GM18526 (cell line): ENCODE data around the gene GALNTL6.

Experiments
- POLR2A ChIP-seq: IDR thresholded peaks from 3 replicates; pipeline ENCODE4 v1.6.1; 2011; ENCODE audit not compliant: insufficient read length; ENCODE audit errors: extremely low read depth

Gene GALNTL6

DNA sequence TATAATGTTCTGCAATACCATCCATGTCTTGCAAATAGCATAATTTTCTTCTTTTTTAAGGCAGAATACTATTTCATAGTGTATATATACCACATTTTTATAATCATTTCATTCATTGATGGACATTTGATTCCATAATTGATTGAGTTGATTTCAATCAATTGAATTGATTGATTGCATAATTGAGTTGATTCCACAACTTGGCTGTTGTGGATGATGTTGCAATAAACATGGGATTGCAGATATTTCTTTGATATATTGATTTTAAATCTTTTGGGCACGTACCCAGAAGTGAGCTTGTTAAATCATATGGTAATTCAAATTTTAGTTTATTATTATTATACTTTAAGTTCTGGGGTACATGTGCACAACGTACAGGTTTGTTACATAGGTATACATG lies 232.8 kb downstream of the GALNTL6 start:
- no peak for TF ChIP-seq POLR2A

DNA sequence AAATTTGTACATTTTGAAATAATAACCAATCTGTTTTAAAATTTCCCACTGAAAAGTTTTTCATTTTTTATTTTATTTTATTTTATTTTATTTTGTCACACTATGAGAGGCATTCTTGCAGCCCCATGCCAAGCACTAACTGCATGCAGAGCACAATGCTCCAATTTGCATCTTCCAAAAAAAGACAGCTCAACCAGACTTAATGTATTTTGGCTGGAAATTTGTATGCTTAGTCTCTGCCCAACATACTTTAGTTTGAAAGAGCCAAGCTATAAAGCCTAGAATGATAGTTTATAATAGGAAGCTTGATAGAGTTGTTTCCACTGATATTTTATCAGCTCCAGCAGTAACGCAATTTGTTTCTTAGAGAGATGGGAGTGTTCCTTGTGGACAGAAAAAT lies 235.5 kb downstream of the GALNTL6 start:
- no peak for TF ChIP-seq POLR2A

DNA sequence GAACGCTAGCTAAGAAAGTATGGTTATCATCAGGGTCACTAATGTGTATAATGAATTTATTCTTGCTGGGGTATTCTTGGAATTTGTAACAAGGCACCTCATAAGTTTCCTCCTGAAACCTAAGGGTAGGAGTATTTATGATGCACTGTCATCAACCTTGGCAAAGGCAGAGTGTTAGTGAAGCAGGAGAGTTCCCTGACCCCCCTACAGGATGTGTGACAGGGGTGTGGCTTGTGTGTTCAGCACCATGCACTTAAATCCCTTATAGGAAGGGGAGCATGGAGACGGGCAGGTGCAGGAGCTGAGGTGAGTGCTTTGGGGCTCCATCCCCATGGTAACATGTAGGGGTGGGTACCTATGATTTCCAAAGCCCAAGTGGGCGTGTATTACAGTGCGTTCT lies 237.7 kb downstream of the GALNTL6 start:
- no peak for TF ChIP-seq POLR2A

DNA sequence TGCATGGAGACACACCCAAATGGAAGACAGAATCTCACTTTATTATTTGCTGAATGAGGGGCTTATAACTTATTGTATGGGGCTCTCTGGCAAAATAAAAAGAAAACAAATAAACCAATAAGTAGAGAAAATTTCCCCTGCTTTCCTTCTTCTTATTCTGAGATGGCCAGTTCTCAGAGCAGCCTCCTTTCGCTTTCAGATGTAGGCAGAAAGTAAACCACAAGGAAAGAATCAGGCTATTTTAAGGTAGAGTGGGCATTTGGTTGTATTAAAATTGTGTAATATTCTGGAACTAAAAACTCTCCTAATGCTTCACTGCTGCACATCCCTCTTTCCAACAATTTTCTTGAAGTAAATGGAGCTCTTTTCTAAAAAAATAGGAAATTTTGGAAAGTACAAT lies 241.8 kb downstream of the GALNTL6 start:
- no peak for TF ChIP-seq POLR2A

DNA sequence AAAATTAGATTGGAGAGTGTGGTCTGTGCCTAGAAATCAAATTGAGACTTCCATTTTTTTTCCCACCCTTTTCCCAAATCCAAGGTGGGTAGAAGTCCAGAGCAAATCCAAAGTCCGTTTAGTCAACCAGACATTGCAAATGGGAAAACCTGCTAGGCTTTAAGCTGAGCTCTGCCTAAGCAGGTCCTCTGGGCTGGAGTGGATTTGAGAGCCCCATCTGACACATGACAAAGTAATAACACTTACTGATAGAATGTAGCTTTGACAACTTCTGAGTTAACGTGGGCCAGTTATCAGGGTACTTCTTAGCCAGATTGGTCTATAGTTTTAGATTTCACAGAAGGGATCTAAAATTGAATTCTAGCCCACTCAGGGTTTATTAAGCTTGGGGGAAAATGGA lies 242.3 kb downstream of the GALNTL6 start:
- no peak for TF ChIP-seq POLR2A

DNA sequence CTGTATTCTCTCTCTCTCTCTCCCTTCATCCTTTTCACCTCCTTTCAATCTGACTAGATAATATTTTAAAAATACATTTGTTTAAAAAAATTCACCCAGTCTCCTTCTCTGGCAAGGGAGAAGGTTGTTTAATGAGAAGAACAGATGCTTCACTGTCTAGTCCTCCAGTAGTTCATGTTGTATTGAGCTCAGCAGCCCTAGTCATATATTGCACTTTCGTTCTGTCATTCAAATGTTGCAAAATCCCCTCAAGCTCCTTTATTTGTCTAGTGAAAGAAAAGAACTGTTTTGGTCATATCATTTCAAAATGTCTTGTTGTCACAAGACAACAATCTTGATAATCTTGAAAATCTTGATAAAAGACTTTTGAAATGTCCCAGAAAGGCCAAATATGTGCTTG lies 248.0 kb downstream of the GALNTL6 start:
- no peak for TF ChIP-seq POLR2A

DNA sequence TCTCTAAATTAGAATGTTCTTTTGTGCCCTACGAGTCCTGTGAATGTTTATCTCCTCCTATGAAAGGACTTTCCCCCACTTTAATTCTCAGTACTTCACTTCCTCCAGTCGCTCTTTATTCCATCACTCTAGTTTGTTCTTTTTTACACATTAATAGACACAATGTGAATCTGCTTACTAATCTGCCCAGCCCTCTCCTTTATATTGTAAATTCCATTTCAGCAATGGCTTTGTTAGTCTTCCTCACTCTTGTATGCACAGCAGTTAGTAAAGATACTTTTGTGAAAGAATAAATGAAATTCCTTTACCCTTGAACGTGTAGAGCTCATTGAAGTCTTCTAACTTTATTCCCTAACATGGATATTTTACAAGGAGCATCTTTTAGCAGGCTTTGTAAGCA lies 255.3 kb downstream of the GALNTL6 start:
- TF ChIP-seq POLR2A, result no peak

DNA sequence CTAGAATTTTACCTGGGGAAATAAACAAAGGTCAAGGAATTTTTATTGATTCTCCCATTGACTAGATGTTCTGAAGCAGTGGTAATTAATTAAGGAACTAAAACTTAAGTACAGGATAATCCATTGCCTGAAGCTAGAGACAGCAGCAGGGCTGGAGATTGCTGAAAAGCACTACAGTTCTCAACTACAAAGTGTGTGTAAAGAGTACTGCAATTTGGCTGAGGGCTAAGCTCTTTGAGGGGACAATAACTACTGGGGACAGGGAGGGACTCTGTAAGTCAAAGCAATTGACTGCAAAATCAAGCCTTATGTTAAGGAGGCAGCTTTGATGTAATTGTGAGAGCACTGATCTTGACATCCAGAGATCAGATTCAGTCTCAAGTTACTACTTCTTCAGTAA lies 260.4 kb downstream of the GALNTL6 start:
- no peak for TF ChIP-seq POLR2A

DNA sequence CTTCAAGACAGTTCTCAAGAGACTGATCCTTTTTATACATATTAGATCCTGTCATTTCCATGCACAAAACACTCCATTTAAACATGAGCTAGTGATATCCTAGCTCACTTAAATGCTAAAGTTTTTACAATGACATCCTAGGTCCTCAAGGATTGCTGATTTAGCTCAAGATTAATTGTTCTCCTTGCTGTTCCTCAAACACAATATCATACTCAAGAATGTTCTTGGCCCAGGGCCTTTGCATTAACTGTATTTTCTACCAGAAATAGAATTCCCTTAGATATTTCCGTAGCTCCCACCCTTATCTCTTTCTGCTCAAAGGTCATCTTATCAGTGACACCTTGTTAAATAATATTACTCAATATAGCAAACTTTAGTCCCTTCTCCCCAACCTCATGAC lies 270.1 kb downstream of the GALNTL6 start:
- no peak for TF ChIP-seq POLR2A

DNA sequence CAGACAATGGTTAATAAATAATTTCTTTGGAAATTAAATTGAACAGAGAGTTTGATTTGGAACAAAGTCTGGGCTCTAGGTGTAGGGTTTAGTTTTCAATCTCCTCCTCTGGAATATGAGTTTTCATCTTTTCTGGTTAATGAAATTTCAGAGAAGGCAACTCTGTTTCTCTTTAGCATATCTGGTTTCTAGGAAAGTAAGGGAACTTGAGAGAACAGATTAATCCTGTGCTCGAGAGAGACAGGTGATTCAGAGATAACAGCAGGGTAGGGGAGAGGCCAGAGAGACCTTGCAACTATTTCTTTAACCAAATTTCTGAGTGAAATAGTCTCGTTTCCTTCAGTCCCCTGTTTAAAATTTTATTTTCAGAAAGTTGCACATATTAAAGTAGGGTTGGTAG lies 275.4 kb downstream of the GALNTL6 start:
- no peak for TF ChIP-seq POLR2A

DNA sequence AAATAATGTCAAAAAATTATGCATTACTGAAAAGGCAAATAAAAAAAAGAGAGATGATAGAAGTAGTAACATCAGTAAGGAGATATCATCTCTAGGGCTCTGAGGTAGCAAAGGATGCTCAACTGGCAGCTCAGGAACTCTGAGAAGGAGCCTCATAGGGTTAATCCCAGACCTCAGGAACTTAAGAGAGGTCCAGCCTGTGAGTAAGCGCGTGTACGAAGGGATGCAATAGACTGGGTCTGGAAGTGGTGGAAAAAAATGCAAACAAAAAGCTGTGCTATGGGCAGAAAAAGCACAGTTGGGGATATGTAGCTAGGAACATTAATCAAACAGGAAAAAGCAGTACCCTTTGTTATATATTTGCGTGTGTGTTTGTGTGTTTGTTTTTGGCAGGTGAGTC lies 282.0 kb downstream of the GALNTL6 start:
- no peak for TF ChIP-seq POLR2A

DNA sequence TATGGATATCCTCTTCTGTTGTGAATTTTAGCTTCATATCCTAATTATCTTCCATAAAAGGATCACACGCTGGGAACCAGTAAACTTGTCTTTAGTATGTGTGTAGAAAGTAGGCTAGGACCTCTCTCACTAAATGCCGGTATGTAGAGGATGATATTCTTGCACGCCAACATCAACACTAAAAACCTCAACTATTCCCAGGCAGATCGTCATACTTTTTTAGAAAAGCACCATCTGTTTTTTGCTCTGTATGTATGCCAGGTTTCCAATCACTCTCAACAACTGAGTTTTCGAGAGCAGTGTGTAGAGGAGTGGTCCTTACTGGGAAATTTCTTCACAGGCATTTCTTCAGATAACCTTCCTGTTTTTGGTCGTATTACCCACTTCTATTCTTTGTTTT lies 283.6 kb downstream of the GALNTL6 start:
- TF ChIP-seq POLR2A, result no peak

DNA sequence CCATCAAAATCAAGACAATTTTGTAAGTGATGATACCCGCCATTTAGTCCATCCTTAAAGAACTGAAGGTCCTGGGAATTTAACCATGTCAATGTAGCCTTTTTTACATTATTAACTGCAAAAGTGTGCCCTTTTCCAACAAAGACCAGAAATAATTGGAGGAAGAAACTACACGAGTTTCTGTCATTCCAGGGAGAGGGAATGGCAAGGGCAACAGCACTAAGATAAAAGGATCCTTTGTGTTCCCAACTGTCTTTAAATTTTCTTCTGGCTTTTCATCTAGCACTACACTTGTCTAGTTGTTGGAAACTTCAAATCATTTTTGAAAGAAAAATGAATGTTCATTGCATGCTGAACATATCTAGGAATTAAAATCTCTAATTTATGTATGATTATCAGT lies 286.2 kb downstream of the GALNTL6 start:
- no peak for TF ChIP-seq POLR2A

DNA sequence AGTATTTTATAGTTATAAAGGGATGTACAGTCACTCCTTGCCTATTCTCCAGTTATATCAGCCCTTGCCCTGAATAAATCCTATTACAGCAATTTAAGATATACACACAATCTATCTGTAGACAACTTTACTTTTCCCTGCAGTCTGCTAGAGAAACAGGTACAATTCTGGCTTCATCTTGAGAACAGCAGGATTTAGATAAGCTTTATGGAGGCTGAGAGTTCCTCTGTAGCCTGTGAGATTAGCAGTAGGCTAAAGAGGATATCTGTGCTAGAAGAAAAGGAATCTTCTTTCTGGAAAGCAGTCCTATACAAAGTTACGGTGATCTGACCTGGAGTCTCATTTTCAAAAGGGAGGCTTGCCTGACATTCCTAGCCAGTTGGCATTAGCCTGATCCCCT lies 290.3 kb downstream of the GALNTL6 start:
- TF ChIP-seq POLR2A, result no peak

DNA sequence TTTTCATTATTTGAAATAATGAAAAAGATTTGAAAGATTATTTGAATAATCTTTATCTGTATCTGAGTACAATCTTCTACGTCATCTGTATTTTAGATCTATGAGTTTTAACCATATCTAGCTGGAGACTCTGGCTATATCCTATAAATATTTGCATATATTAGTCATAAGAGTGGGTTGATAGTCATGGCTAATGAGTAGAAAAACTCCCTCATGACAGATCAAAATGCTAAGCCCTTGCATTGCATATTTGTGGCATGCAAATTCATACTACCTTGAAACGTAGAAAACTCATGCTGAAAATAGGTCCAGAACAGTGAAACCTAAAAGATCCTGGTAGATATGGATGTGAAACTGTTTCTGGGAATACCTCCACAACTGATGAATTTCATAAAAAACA lies 291.3 kb downstream of the GALNTL6 start:
- TF ChIP-seq POLR2A, result no peak

DNA sequence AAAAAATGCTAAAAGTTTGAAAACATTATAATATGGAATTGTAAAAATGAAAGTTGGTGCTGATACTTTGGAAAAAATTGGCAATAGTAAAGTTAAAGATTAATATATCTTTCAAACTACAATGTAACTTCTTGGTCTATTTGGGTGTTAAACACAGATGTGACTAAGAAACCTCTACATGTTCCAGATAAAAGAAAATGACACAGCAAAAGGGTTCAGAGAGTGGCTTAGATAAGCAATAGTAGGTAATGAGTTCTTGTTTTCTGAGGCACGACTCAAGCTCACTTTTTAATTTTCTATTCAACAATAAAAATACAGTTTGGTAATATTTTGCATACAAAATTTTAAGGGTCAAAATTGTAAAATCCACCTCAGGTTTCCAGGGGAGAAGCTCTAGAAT lies 292.7 kb downstream of the GALNTL6 start:
- no peak for TF ChIP-seq POLR2A

DNA sequence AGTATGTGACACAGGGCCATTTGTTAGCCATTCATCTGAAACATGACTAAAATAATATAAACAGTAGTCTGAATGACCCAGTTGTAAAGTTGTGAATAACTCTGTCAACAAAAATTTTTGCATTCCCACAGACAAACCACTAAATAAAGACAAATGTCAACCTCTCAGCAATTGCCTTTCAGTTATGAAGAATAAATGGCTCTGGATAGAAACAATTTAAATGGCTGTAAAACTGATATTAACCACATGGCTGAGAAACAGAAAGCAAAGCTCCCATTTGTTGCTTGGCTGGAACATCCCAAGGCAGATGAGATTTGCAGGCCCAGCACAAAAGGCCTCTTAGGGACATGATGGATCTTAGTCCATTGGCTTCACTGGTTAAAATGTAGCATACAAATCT lies 296.3 kb downstream of the GALNTL6 start:
- TF ChIP-seq POLR2A, result no peak

DNA sequence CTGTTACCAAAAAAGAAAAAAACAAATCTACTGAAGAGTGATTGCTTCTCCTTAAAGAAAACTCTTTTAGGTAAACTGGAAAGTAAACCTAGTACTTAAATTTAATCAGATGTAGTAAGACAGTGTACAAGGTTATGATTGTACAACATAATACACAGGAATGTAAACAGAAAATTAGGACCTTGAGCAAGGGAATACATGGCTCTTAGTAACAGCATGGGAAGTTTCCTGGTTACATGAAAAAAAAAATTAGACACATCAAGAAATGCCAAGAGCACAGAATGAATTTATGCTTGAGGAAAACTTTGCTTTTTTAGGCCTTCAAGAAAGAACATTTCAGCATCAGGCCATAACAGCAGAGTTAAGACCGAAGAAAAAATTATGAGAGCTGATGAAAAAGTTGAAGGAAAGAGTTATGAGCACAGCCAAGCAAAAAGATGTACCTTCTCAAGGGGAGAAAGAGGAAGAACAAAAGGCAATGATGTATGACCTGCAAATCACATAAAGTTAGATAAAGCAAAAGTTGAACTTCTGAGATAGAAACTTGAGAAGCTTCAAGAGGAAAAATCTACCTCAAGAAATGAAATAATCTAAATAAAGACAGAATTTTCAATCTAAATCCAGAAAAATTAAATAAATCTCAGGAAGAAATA lies 311.6 kb downstream of the GALNTL6 start:
- TF ChIP-seq POLR2A, result no peak
